GM06990 (cell line): ENCODE results near the gene NR3C2.

Experiments
- DNase-seq: peaks from one replicate; pipeline ENCODE4 v3.0.0-alpha.2; 2011; ENCODE audit not compliant: insufficient read length; ENCODE audit errors: extremely low read depth
- H3K27me3 ChIP-seq: replicated peaks from 2 replicates; pipeline ENCODE4 v1.6.0; 2011; ENCODE audit warnings: low read length; ENCODE audit not compliant: control insufficient read depth, insufficient read depth
- H3K36me3 ChIP-seq: 2 replicates; pipeline ENCODE4 v1.5.1; 2011; ENCODE audit warnings: low read length; ENCODE audit not compliant: control insufficient read depth, insufficient read depth
- H3K4me3 ChIP-seq: replicated peaks from 2 replicates; pipeline ENCODE4 v1.5.1; 2011; ENCODE audit warnings: low read depth, mild to moderate bottlenecking, control low read depth, low read length
- TF ChIP-seq, protein P1 (sequence below): IDR thresholded peaks from 2 replicates; pipeline ENCODE4 v1.5.1; 2011; ENCODE audit warnings: low read length, control low read depth, mild to moderate bottlenecking, inconsistent platforms; ENCODE audit not compliant: insufficient read depth, poor library complexity, severe bottlenecking

NR3C2 gene

DNA sequence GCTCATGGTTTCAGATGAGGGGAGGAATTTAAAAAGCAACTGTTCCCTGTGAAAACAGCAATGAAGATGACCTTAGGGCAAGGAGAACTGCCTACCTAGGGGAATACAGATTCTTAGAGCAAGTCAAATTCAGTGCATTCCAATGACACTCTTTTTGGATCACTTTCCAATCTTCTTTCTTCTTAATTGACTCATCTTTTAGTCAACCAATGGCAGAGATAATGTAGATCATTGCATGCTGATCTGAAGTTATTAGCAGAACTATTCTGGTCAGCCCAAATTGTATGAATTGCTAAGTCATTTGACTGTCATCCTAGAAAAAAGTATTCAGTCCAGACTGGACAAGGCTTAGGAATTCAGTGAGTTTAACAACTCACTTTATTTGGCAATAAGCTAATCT, 12.6 kb upstream of the NR3C2 start:
- no peak overlapping the region for H3K4me3 ChIP-seq
- H3K27me3 ChIP-seq, result no peaks in the 10 kb centered on the region; the same call in 1 of the 2 replicates
- TF ChIP-seq, protein P1, sequence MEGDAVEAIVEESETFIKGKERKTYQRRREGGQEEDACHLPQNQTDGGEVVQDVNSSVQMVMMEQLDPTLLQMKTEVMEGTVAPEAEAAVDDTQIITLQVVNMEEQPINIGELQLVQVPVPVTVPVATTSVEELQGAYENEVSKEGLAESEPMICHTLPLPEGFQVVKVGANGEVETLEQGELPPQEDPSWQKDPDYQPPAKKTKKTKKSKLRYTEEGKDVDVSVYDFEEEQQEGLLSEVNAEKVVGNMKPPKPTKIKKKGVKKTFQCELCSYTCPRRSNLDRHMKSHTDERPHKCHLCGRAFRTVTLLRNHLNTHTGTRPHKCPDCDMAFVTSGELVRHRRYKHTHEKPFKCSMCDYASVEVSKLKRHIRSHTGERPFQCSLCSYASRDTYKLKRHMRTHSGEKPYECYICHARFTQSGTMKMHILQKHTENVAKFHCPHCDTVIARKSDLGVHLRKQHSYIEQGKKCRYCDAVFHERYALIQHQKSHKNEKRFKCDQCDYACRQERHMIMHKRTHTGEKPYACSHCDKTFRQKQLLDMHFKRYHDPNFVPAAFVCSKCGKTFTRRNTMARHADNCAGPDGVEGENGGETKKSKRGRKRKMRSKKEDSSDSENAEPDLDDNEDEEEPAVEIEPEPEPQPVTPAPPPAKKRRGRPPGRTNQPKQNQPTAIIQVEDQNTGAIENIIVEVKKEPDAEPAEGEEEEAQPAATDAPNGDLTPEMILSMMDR, result no peak
- H3K36me3 ChIP-seq, result no peaks in the 10 kb centered on the region
- no peak for DNase-seq

DNA sequence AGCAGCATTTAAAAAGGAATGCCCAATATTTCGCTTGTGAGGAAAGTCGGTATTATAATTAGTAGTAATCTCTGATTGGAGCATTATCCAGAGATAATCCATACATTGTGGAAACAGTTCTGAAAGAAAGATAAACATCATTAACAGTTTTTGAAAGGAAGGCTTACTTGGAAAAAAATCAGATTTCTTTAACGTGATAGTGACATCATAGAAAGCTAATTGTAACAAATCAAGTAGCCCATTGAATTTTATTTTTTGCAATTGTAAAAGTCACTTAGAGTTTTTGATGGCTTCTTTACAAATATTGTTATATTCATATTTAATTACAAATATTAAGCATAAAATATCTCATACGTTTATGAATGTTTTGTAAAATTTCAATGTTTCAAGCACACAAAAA, 11.6 kb upstream of the NR3C2 start:
- Histone ChIP-seq H3K4me3 (no peak overlapping the region), H3K36me3 (no peaks in the 10 kb centered on the region), H3K27me3 (no peaks in the 10 kb centered on the region; the same call in 1 of the 2 replicates)
- TF ChIP-seq, protein P1, result no peak
- DNase-seq, result no peak

DNA sequence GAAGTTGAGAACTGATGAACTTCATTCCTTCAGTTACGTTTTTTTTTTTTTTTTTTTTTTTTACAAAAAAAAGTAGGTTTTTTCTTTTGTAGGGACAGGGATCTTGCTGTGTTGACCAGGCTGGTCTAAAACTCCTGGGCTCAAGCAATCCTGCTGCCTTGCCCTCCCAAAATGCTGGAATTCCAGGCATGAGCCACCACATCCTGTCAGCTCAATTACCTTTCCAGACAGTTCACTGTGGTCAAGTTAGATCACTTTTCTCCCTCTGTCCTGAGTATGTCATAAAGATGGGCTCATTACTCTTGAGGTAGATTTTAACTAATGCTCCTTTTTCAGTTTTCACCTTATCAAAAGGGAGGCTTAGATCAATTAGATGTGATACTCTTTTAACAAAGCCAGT, 10.8 kb upstream of the NR3C2 start:
- Histone ChIP-seq H3K4me3 (no peak overlapping the region), H3K27me3 (no peaks in the 10 kb centered on the region; the same call in 1 of the 2 replicates), H3K36me3 (no peaks in the 10 kb centered on the region)
- DNase-seq, result no peak
- TF ChIP-seq, protein P1, result no peak

DNA sequence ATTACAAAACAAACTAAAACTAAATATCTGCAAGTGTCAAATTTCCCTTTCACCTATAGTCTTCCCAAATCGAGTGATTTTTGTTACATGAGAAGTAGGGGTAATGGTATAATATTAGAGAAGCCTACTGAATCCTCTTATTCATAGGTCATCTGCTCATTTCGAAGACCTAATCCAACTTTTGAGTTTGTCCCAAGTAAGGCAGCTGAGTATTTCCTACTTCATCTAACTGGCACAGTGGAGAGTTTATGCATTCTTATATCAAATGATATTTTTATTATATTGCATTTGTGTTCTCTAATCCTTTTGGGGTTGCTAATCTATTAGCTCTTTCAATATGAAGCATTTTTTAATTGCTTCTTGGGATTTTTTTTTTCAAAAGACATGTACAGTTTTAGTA, 7.7 kb upstream of the NR3C2 start:
- DNase-seq, result no peak
- no peaks in the 10 kb centered on the region; the same call in 1 of the 2 replicates for H3K27me3 ChIP-seq

DNA sequence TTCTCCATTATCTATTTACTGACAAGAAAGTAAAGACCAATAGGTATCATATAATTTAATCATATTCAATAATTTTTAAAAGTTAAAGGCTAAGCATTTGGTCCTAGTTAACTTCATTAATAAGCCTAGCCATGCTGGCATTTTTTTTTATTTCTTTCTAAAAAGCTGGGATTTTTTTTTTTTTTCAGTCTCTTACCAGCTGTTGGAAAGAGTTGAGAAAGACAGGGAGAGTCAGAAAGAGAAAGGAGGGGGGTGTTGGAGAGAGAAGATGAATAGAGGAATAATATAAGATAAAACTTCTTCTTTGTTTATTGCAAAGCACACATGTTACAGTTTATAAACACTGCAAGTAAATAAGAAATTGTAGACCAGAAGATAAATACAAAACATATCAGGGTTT, 5.9 kb upstream of the NR3C2 start:
- H3K4me3 ChIP-seq, result no peak overlapping the region
- no peaks in the 10 kb centered on the region; the same call in 1 of the 2 replicates for H3K27me3 ChIP-seq
- TF ChIP-seq, protein P1, result no peak
- DNase-seq, result no peak
- H3K36me3 ChIP-seq, result no peaks in the 10 kb centered on the region

More for the DNA sequence above, 7.7 kb upstream of the NR3C2 start:
- TF ChIP-seq, protein P1, result no peak
- no peak overlapping the region for H3K4me3 ChIP-seq
- H3K36me3 ChIP-seq, result no peaks in the 10 kb centered on the region

DNA sequence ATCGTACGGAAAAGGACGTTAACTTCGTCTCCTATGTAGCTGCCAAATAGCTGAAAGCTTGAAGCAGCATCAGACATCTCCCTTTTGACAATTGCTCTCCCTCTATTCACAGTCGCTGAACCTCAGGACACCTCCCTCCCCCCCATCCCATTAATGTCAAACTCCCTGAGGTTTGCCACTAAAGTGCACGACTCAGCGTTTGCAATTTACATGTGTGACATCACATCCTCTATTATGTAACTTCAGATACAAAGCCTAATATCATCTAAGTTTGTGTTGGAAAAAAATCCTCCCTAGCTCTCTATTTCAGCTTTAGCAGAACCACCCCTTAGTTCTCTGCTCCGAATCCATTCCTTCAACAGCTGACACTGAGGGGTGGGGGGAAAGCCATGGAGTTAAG, 5.5 kb upstream of the NR3C2 start:
- DNase-seq, result no peak
- Histone ChIP-seq H3K4me3 (no peak overlapping the region), H3K36me3 (no peaks in the 10 kb centered on the region), H3K27me3 (no peaks in the 10 kb centered on the region; the same call in 1 of the 2 replicates)
- TF ChIP-seq, protein P1, result no peak
